ENCODE data around the gene DESI2.
"Not testable (repeated sequence)": the region's sequence is repeated elsewhere in the genome, so short reads cannot be mapped to it uniquely, and the experiment has no call there.

The DESI2 gene

GRCh38 chr1:244675167-244675566 is 22.2 kb downstream of the DESI2 start:
- Histone ChIP-seq H3K27ac (ENCODE audit: low read length) (no peak overlapping the region), H2AFZ (ENCODE audit: low read length) (no peak overlapping the region), H3K9me2 (replicated peaks; ENCODE audit: insufficient read depth, low read length) (no peaks in the 10 kb centered on the region), H3K4me1 (ENCODE audit: low read length) (no peaks in the 10 kb centered on the region), H3K9ac (ENCODE audit: low read length) (no peak overlapping the region), H3K9me3 (replicated peaks; ENCODE audit: insufficient read depth, low read length) (no peaks in the 10 kb centered on the region; the same call in 1 of the 2 replicates), H3F3A (ENCODE audit: insufficient read depth, low read length) (no peaks in the 10 kb centered on the region), H3K4me2 (ENCODE audit: low read depth, low read length) (no peak overlapping the region), H3K27me3 (replicated peaks; ENCODE audit: insufficient read depth, low read length) (no peaks in the 10 kb centered on the region), H4K20me1 (ENCODE audit: insufficient read depth, low read length) (no peaks in the 10 kb centered on the region), H3K36me3 (replicated peaks; ENCODE audit: insufficient read depth, low read length) (no peaks in the 10 kb centered on the region; the same call in 1 of the 2 replicates), H3K79me2 (ENCODE audit: low read length) (peaks cover 78% of the 10 kb centered on the region), H3K4me3 (ENCODE audit: low read length) (no peak overlapping the region)
- DNase-seq: no peak
- TF ChIP-seq EZH2 (optimal IDR thresholded peaks at IDR 0.05; ENCODE audit: low read depth, low read length) (no peak), EZH2phosphoT487 (IDR thresholded peaks at IDR 0.05; ENCODE audit: low read length) (no peak)
- TF ChIP-seq, protein P1, sequence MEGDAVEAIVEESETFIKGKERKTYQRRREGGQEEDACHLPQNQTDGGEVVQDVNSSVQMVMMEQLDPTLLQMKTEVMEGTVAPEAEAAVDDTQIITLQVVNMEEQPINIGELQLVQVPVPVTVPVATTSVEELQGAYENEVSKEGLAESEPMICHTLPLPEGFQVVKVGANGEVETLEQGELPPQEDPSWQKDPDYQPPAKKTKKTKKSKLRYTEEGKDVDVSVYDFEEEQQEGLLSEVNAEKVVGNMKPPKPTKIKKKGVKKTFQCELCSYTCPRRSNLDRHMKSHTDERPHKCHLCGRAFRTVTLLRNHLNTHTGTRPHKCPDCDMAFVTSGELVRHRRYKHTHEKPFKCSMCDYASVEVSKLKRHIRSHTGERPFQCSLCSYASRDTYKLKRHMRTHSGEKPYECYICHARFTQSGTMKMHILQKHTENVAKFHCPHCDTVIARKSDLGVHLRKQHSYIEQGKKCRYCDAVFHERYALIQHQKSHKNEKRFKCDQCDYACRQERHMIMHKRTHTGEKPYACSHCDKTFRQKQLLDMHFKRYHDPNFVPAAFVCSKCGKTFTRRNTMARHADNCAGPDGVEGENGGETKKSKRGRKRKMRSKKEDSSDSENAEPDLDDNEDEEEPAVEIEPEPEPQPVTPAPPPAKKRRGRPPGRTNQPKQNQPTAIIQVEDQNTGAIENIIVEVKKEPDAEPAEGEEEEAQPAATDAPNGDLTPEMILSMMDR (IDR thresholded peaks at IDR 0.05; ENCODE audit: low read length): no peak

GRCh38 chr1:244678697-244679096 is 25.8 kb downstream of the DESI2 start:
- H3K36me3 ChIP-seq (replicated peaks; ENCODE audit: insufficient read depth, low read length): 0 out of 2 replicates have a peak, but pooled peaks cover 3% of the 10 kb centered on the region
- H3K9me2 ChIP-seq (replicated peaks; ENCODE audit: insufficient read depth, low read length): no peaks in the 10 kb centered on the region
- no peak for DNase-seq
- H3K4me1 ChIP-seq (ENCODE audit: low read length): no peaks in the 10 kb centered on the region
- no peak overlapping the region for H3K27ac ChIP-seq (ENCODE audit: low read length)
- H4K20me1 ChIP-seq (ENCODE audit: insufficient read depth, low read length): no peaks in the 10 kb centered on the region
- H3K4me3 ChIP-seq (ENCODE audit: low read length): no peak overlapping the region
- H2AFZ ChIP-seq (ENCODE audit: low read length): no peak overlapping the region
- H3K9ac ChIP-seq (ENCODE audit: low read length): no peak overlapping the region
- no peak overlapping the region for H3K4me2 ChIP-seq (ENCODE audit: low read depth, low read length)
- no peaks in the 10 kb centered on the region; the same call in 1 of the 2 replicates for H3K9me3 ChIP-seq (replicated peaks; ENCODE audit: insufficient read depth, low read length)
- H3F3A ChIP-seq (ENCODE audit: insufficient read depth, low read length): no peaks in the 10 kb centered on the region
- H3K27me3 ChIP-seq (replicated peaks; ENCODE audit: insufficient read depth, low read length): no peaks in the 10 kb centered on the region
- TF ChIP-seq, protein P1 (IDR thresholded peaks at IDR 0.05; ENCODE audit: low read length): no peak
- TF ChIP-seq EZH2 (optimal IDR thresholded peaks at IDR 0.05; ENCODE audit: low read depth, low read length): no peak
- no peak for TF ChIP-seq EZH2phosphoT487 (IDR thresholded peaks at IDR 0.05; ENCODE audit: low read length)
- peaks cover 76% of the 10 kb centered on the region for H3K79me2 ChIP-seq (ENCODE audit: low read length)

DNA sequence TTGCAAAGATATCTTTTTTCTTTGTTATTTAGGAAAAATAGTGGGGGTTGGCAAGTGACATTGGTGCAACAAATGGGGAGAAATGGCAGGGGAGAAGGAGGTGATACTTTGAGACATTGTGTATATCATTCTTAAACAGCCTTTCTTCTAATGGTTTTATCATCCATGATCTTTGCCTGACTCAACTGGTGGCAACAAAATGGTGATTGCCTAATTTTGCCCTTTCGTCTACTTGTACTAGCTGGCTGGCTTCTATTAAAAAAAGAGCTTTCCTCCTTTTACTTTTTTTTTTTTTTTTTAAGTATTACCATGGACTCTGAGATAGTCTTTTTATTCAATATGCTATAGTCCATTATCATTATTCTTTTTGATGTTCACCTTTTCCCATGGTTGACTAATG is 27.7 kb downstream of the DESI2 start:
- TF ChIP-seq EZH2 (optimal IDR thresholded peaks at IDR 0.05; ENCODE audit: low read depth, low read length): no peak
- TF ChIP-seq, protein P1 (IDR thresholded peaks at IDR 0.05; ENCODE audit: low read length): no peak
- TF ChIP-seq EZH2phosphoT487 (IDR thresholded peaks at IDR 0.05; ENCODE audit: low read length): no peak
- Histone ChIP-seq H3K27ac (ENCODE audit: low read length) (no peak overlapping the region), H3F3A (ENCODE audit: insufficient read depth, low read length) (no peaks in the 10 kb centered on the region), H3K9me2 (replicated peaks; ENCODE audit: insufficient read depth, low read length) (no peaks in the 10 kb centered on the region), H3K27me3 (replicated peaks; ENCODE audit: insufficient read depth, low read length) (no peaks in the 10 kb centered on the region), H3K79me2 (ENCODE audit: low read length) (peaks cover 62% of the 10 kb centered on the region), H3K9me3 (replicated peaks; ENCODE audit: insufficient read depth, low read length) (no peaks in the 10 kb centered on the region), H3K4me1 (ENCODE audit: low read length) (no peaks in the 10 kb centered on the region), H3K36me3 (replicated peaks; ENCODE audit: insufficient read depth, low read length) (0 out of 2 replicates have a peak, but pooled peaks cover 3% of the 10 kb centered on the region), H2AFZ (ENCODE audit: low read length) (no peak overlapping the region), H3K4me2 (ENCODE audit: low read depth, low read length) (no peak overlapping the region), H3K4me3 (ENCODE audit: low read length) (no peak overlapping the region), H4K20me1 (ENCODE audit: insufficient read depth, low read length) (no peaks in the 10 kb centered on the region), H3K9ac (ENCODE audit: low read length) (no peak overlapping the region)
- DNase-seq: no peak

- not testable (repeated sequence) for H3K27ac ChIP-seq (ENCODE audit: low read length); H3K4me1 ChIP-seq (ENCODE audit: low read length); H3K9me2 ChIP-seq (replicated peaks; ENCODE audit: insufficient read depth, low read length); H3K27me3 ChIP-seq (replicated peaks; ENCODE audit: insufficient read depth, low read length); DNase-seq; H3K9me3 ChIP-seq (replicated peaks; ENCODE audit: insufficient read depth, low read length); H3K9ac ChIP-seq (ENCODE audit: low read length); H3K4me3 ChIP-seq (ENCODE audit: low read length); H3K4me2 ChIP-seq (ENCODE audit: low read depth, low read length); H2AFZ ChIP-seq (ENCODE audit: low read length); H3F3A ChIP-seq (ENCODE audit: insufficient read depth, low read length); H4K20me1 ChIP-seq (ENCODE audit: insufficient read depth, low read length); H3K36me3 ChIP-seq (replicated peaks; ENCODE audit: insufficient read depth, low read length)
- H3K79me2 ChIP-seq (ENCODE audit: low read length): peaks cover 58% of the 10 kb centered on the region
Measured at GRCh38 chr1:244682087-244682486, 29.2 kb downstream of the DESI2 start.
